ENCODE results near the gene NTN3.

- no peak for TF ChIP-seq CTCF (IDR thresholded peaks at IDR 0.05)
- no peak for TF ChIP-seq POLR2A (IDR thresholded peaks at IDR 0.05)
Measured at GRCh38 chr16:2450975-2451381, 20.1 kb upstream of the NTN3 start.
